K562 (cell line): ENCODE results near the gene NEUROG1. TPM values are rescaled to one million over a fixed set of nuclear protein-coding genes. Genes with fewer than 3 reads are reported as not detected.

Experiments
- ATAC-seq: fragments of 200-7000 bp; cut with Tn5 transposase; 3 replicates; pipeline ENCODE4 v1.9.1; 2020; ENCODE audit warnings: moderate library complexity
- BruUV-seq: library from RNA; stranded (reverse); fragments of 400-500 nt; replicated peaks from 2 replicates; lab custom pipeline; 2021; lab: Mats Ljungman, UMichigan
- CTCF ChIA-PET: fragments of 300-600 bp; formaldehyde crosslinking; extraction: SDS; loops from one replicate; lab custom pipeline; 2021; ENCODE audit warnings: low intra/inter-chr PET ratio; lab: Yijun Ruan, JAX
- POLR2A ChIA-PET: fragments of 300-600, 350-650 bp; sonication (Branson Sonifier 250); formaldehyde crosslinking; extraction: SDS; loops from one replicate; lab custom pipeline; 2021; ENCODE audit warnings: antibody characterized with exemption, inconsistent platforms; lab: Yijun Ruan, JAX
- DNase-seq, 4 experiments: peaks; one replicate each; pipeline versions ENCODE4 v3.0.0 to v3.0.0-alpha.2; 2011 to 2018; ENCODE audit warnings: low spot score in 3 of 4, mixed read lengths in 3 of 4; ENCODE audit errors: extremely low read depth in 1 of 4
- FAIRE-seq: peaks from 2 replicates; lab custom pipeline; 2011; peaks lifted over from hg19 to GRCh38; lab: Jason Lieb, UNC
- H2AFZ ChIP-seq: 2 replicates; pipeline ENCODE4 v1.6.0; 2011; ENCODE audit warnings: low read depth, low read length, control low read depth, inconsistent platforms
- H3K27ac ChIP-seq: fragments of 200-600 bp; 3 replicates; pipeline ENCODE4 v1.8.0; 2011; ENCODE audit warnings: low read depth, mild to moderate bottlenecking, control low read depth, inconsistent platforms, low read length, moderate library complexity, mixed read lengths; ENCODE audit errors: extremely low read depth
- H3K27me3 ChIP-seq, 2 experiments: fragments of 300-600 bp in 1 of 2; 2 replicates in 1 of 2; 3 replicates in 1 of 2; pipeline versions ENCODE4 v1.6.0 to v1.8.0; 2011; ENCODE audit warnings: inconsistent platforms in 2 of 2, low read length in 2 of 2, mild to moderate bottlenecking in 1 of 2, mixed read lengths in 1 of 2, moderate library complexity in 1 of 2; ENCODE audit not compliant: control insufficient read depth in 2 of 2, insufficient read depth in 2 of 2
- H3K36me3 ChIP-seq: fragments of 300-600 bp; 3 replicates; pipeline ENCODE4 v1.8.0; 2011; ENCODE audit warnings: mild to moderate bottlenecking, low read length, inconsistent platforms; ENCODE audit not compliant: control insufficient read depth, insufficient read depth
- H3K4me1 ChIP-seq, 2 experiments: fragments of 200-600 bp in 1 of 2; replicated peaks in 1 of 2; 2 replicates in 1 of 2; 3 replicates in 1 of 2; pipeline versions ENCODE4 v1.5.1 to v1.8.0; 2011; ENCODE audit warnings: inconsistent platforms in 2 of 2, low read length in 2 of 2, mild to moderate bottlenecking in 1 of 2, mixed read lengths in 1 of 2, moderate library complexity in 1 of 2; ENCODE audit not compliant: control insufficient read depth in 2 of 2, insufficient read depth in 2 of 2
- H3K4me2 ChIP-seq: 2 replicates; pipeline ENCODE4 v1.6.1; 2011; ENCODE audit warnings: low read length, control low read depth, inconsistent platforms, mixed read lengths; ENCODE audit not compliant: insufficient read depth
- H3K4me3 ChIP-seq: fragments of 200-600 bp; sonication (generic), shearing (Covaris generic); 2 replicates; pipeline ENCODE4 v1.5.1; 2016; ENCODE audit warnings: control low read depth, inconsistent platforms
- H3K79me2 ChIP-seq: fragments of 200-600 bp; 3 replicates; pipeline ENCODE4 v1.8.0; 2011; ENCODE audit warnings: low read length, inconsistent platforms; ENCODE audit not compliant: control insufficient read depth, insufficient read depth
- H3K9ac ChIP-seq, 2 experiments: 2 replicates each; pipeline versions ENCODE4 v1.6.0 to v1.6.1; 2011; ENCODE audit warnings: low read depth in 2 of 2, low read length in 2 of 2, control low read depth in 1 of 2, inconsistent platforms in 1 of 2, mild to moderate bottlenecking in 1 of 2, mixed read lengths in 1 of 2; ENCODE audit not compliant: insufficient read depth in 1 of 2
- H3K9me1 ChIP-seq: one replicate; pipeline ENCODE4 v1.6.0; 2011; ENCODE audit warnings: inconsistent platforms, mild to moderate bottlenecking, low read length, moderate library complexity; ENCODE audit not compliant: control insufficient read depth, insufficient read depth
- H3K9me3 ChIP-seq: replicated peaks from 2 replicates; pipeline ENCODE4 v1.5.1; 2011; ENCODE audit warnings: low read depth, low read length, inconsistent platforms; ENCODE audit not compliant: control insufficient read depth, insufficient read depth
- H4K20me1 ChIP-seq: replicated peaks from 2 replicates; pipeline ENCODE4 v1.6.1; 2011; ENCODE audit warnings: low read length, inconsistent platforms, mixed read lengths; ENCODE audit not compliant: control insufficient read depth, insufficient read depth
- EWSR1 ChIP-seq: fragments of 450-650 bp; IDR thresholded peaks from 2 replicates; pipeline ENCODE4 v1.6.1; 2018; ENCODE audit warnings: borderline replicate concordance, mild to moderate bottlenecking, low read depth, moderate library complexity; ENCODE audit not compliant: partially characterized antibody
- HDAC2 ChIP-seq: fragments of 450-650 bp; IDR thresholded peaks from 2 replicates; pipeline ENCODE4 v1.6.1; 2016; ENCODE audit warnings: mild to moderate bottlenecking
- HIVEP1 ChIP-seq: fragments of 250-450 bp; sonication (Bioruptor Pico); IDR thresholded peaks from 2 replicates; pipeline ENCODE4 v1.4.0; 2020; ENCODE audit warnings: mild to moderate bottlenecking
- MTF1 ChIP-seq: fragments of 250-450 bp; sonication (Bioruptor Pico); IDR thresholded peaks from 2 replicates; pipeline ENCODE4 v1.9.0; 2021; ENCODE audit warnings: moderate library complexity, mild to moderate bottlenecking, inconsistent platforms, borderline replicate concordance
- U2AF1 ChIP-seq: fragments of 200-400 bp; formaldehyde crosslinking; optimal IDR thresholded peaks from 2 replicates; pipeline ENCODE3; 2017; ENCODE audit warnings: mild to moderate bottlenecking, low read depth, low read length, moderate library complexity
- ZNF583 ChIP-seq: fragments of 250-450 bp; sonication (Bioruptor Pico); IDR thresholded peaks from 2 replicates; pipeline ENCODE4 v1.4.0; 2020
- WGBS: fragments of 100-300 bp; shearing (Covaris generic); methylation state at CpG from one replicate; pipeline ENCODE4 v1.1.6; 2016; ENCODE audit warnings: low coverage, mixed read lengths; ENCODE audit not compliant: insufficient coverage; ENCODE audit errors: missing lambda C conversion rate; 5-methylcytosine and 5-hydroxymethylcytosine counted together
- in situ Hi-C: fragments of 300-500 bp; cut with MboI; formaldehyde crosslinking; loops from 4 replicates; pipeline ENCODE4 v1.15.0; 2018; ENCODE audit warnings: inconsistent platforms, mixed read lengths
- intact Hi-C: fragments of 100-400 bp; cut with micrococcal nuclease; formaldehyde crosslinking; loops from 2 replicates; pipeline ENCODE4 v1.14.2; 2022
- polyA plus RNA-seq, 8 experiments: library from polyadenylated mRNA; depleted of rRNA in 4 of 8; stranded (reverse) in 5 of 8; unstranded in 3 of 8; fragments of >200 nt; fragmentation: Nextera tagmentation in 2 of 8; fragmentation: Illumina TruSeq in 1 of 8; extraction: Ambion mirVana in 2 of 8; extraction: Trizol in 1 of 8; gene quantifications; 2 replicates each; pipeline versions ENCODE4 v1.2.1 to v1.2.3, GENCODE V29; 2011 to 2014; ENCODE audit warnings: inconsistent platforms in 1 of 8, missing spikeins in 1 of 8
- total RNA-seq, 7 experiments: library from RNA; depleted of rRNA in 6 of 7; stranded (reverse); fragments of >200 nt in 6 of 7; fragmentation: Illumina TruSeq in 2 of 7; extraction: Trizol in 2 of 7; gene quantifications; 2 replicates each; pipeline versions ENCODE4 v1.2.1 to v1.2.3, GENCODE V29; 2011 to 2021; ENCODE audit warnings: low replicate concordance in 1 of 7
- TF ChIP-seq, protein P1 (sequence below): fragments of 450-650 bp; IDR thresholded peaks from 2 replicates; pipeline ENCODE4 v1.6.1; 2016

Gene NEUROG1
- total and polyA plus RNA-seq, 9 of the 15 experiments (the other 6 are each of a cell fraction or from before 2014, with no cell fraction given) = not detected

- Histone ChIP-seq H3K27ac (no peak overlapping the region), H3K27me3 (0 out of 5 replicates have a peak, but pooled peaks cover 0 to 3% of the 10 kb centered on the region in 2 experiments), H4K20me1 (no peaks in the 10 kb centered on the region), H3K79me2 (no peaks in the 10 kb centered on the region), H3K4me1 (no peaks in the 10 kb centered on the region; a peak in 1 of 5 replicates), H3K9me1 (no peaks in the 10 kb centered on the region), H3K9ac (no peak overlapping the region), H3K9me3 (no peaks in the 10 kb centered on the region), H2AFZ (no peak overlapping the region), H3K4me2 (no peak overlapping the region), H3K4me3 (no peak overlapping the region), H3K36me3 (no peaks in the 10 kb centered on the region)
- ATAC-seq = no peak
- ChIA-PET CTCF (no interaction called here), POLR2A (interaction anchor here (1.0 kb wide), 1 partner anchor 14 kb away, joined by 5 read pairs; no protein-coding TSS in a partner anchor)
- no TSS peak for BruUV-seq
- WGBS = 13% methylated on average over 1 of the region's 2 CpGs
- intact Hi-C loops (no loop called here), in situ Hi-C loops (no loop called here)
- FAIRE-seq = no peak
- DNase-seq = no peak
- TF ChIP-seq U2AF1 (no peak), MTF1 (CRISPR knock-in tag) (no peak), ZNF583 (no peak), EWSR1 (no peak), HDAC2 (no peak), HIVEP1 (CRISPR knock-in tag) (no peak)
- TF ChIP-seq, protein P1, sequence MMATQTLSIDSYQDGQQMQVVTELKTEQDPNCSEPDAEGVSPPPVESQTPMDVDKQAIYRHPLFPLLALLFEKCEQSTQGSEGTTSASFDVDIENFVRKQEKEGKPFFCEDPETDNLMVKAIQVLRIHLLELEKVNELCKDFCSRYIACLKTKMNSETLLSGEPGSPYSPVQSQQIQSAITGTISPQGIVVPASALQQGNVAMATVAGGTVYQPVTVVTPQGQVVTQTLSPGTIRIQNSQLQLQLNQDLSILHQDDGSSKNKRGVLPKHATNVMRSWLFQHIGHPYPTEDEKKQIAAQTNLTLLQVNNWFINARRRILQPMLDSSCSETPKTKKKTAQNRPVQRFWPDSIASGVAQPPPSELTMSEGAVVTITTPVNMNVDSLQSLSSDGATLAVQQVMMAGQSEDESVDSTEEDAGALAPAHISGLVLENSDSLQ = peak; percentile 42; the same call in 1 of the 2 replicates
Observed at GRCh38 chr5:135537745-135538144, 2.0 kb upstream of the NEUROG1 start.
